ENCODE data around the gene DLX5.

GRCh38 chr7:97021747-97022490 lies 2.7 kb downstream of the DLX5 start:
- no peak for TF ChIP-seq POLR2A (IDR thresholded peaks at IDR 0.05)
- no peak for TF ChIP-seq CTCF (IDR thresholded peaks at IDR 0.05)

Data from transverse colon (tissue), 3 donors.